ENCODE measurements around the gene GNAI3.
A peak's percentile ranks its signal among the peaks of the same experiment; 100 is the strongest.

Gene GNAI3

DNA sequence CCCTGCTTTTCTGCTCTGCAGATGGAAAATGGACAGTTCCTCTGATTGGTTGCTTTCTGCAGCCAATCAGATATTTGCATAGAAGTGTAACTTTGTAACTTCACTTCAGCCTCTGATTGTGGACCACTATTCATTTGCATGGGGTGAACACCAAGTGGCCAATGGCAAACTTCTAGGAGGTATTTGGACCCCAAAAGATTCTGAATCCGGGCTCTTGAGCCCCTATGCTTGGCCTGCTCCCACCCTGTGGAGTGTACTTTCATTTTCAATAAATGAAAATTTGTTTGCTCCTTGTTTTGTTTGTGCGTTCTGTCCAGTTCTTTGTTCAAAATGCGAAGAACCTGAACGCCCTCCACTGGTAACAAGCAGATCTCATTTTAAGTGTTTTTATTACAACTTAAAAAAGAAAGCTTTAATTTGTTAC lies 101.1 kb downstream of the GNAI3 start (continued):
- TF ChIP-seq CSRNP3 (CRISPR knock-in tag; IDR thresholded peaks at IDR 0.05) = no peak
- no peak for TF ChIP-seq ZNF8 (CRISPR knock-in tag; IDR thresholded peaks at IDR 0.05)
- TF ChIP-seq ISL1 (CRISPR knock-in tag; IDR thresholded peaks at IDR 0.05) = no peak
- TF ChIP-seq SNAI2 (CRISPR knock-in tag; IDR thresholded peaks at IDR 0.05) = no peak
- no peak for TF ChIP-seq ZFP30 (CRISPR knock-in tag; IDR thresholded peaks at IDR 0.05)
- TF ChIP-seq PATZ1 (CRISPR knock-in tag; IDR thresholded peaks at IDR 0.05; ENCODE audit: borderline replicate concordance) = no peak
- TF ChIP-seq PPARA (CRISPR knock-in tag; IDR thresholded peaks at IDR 0.05; ENCODE audit: borderline replicate concordance) = no peak

DNA sequence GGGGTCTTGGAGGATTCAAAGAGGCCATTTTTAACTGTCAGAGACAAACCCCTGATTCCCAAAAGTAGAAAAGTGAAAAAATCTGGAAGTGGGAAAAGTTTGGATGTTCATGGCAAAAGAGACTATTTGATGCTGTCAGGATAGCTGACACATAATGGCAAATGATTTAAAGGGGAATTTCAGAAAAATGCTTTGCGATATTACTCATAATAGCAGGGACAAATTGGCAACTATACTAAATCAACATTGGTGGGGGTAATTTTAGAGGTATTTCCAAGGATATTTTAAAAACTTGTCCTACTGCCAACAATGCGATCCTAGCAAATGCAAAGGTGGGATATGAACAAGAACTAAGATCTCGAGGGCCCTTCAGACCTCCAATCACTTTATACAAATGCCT lies 102.2 kb downstream of the GNAI3 start:
- TF ChIP-seq ESRRG (CRISPR knock-in tag; IDR thresholded peaks at IDR 0.05) = no peak
- TF ChIP-seq ISL1 (CRISPR knock-in tag; IDR thresholded peaks at IDR 0.05) = peak; percentile 76
- ATAC-seq = no peak

DNA sequence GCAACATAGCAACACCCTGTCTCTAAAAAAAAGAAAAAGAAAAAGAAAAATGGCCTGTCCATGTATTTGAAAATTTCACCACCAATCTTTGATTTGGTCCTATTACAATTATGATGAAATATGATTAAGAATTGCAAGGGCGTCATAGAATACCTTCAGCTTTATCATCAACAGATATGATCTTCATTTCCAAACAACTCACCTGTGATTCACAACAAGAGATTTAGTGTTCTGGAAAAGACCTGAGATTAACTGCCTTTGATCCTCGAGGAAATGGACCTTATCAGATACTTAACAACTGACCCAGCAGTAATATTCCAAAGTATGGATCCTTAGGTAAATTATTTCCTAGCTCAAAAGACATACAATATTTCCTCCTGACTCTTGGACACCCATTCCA lies 104.0 kb downstream of the GNAI3 start:
- ATAC-seq = no peak
- TF ChIP-seq ZFP30 (CRISPR knock-in tag; IDR thresholded peaks at IDR 0.05) (no peak), RARB (CRISPR knock-in tag; IDR thresholded peaks at IDR 0.05) (no peak), CSDC2 (CRISPR knock-in tag; IDR thresholded peaks at IDR 0.05) (no peak), TOX (CRISPR knock-in tag; IDR thresholded peaks at IDR 0.05; ENCODE audit: borderline replicate concordance) (no peak)

DNA sequence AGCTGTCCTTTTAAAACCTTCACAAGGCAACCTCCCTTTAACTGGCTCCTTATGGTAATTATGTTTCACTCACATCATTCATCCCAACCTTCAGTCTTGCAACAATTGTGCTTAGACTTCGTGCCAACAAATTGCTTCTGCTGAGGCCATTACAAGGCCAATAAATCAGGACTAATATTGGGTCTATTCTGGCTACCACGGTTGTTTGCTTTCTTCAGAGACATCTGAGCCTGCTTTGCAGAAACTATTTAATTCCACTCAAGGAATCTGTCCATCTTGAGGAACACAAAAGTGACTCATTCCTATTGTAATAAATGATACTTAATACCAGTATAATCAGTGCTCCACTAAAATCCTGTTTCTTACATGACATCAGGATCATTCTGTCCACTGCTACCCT lies 104.9 kb downstream of the GNAI3 start:
- TF ChIP-seq ZC3H10 (CRISPR knock-in tag; IDR thresholded peaks at IDR 0.05) (peak; percentile 39; the same call in 1 of the 2 replicates), TOX (CRISPR knock-in tag; IDR thresholded peaks at IDR 0.05; ENCODE audit: borderline replicate concordance) (no peak)
- ATAC-seq = peak; percentile 6; the same call in 1 of the 3 replicates

DNA sequence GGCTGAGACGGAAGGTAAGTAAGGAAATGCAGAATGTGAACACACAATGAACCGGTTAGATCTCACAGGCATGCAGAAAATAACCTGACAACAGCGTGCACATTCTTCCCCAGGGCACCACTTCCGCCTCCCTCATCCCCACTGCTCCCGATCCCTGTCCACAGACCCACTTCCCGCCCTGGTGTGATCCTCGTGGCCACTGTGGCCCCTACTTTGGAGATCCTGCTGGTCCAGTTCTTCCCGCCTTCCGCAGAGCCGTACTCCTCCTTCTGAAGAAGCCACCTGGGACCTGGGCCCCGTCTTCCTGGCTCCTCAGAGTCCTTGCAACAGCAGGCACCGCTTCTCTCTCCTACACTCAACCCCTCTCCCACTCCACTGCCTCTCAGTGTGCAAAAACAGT lies 106.1 kb downstream of the GNAI3 start:
- TF ChIP-seq ISL1 (CRISPR knock-in tag; IDR thresholded peaks at IDR 0.05) = no peak
- TF ChIP-seq ZFP3 (CRISPR knock-in tag; IDR thresholded peaks at IDR 0.05) = no peak
- TF ChIP-seq OSR1 (CRISPR knock-in tag; IDR thresholded peaks at IDR 0.05) = no peak
- TF ChIP-seq GLIS3 (CRISPR knock-in tag; IDR thresholded peaks at IDR 0.05) = no peak
- no peak for TF ChIP-seq PPARA (CRISPR knock-in tag; IDR thresholded peaks at IDR 0.05; ENCODE audit: borderline replicate concordance)
- no peak for TF ChIP-seq ESRRG (CRISPR knock-in tag; IDR thresholded peaks at IDR 0.05)
- no peak for ATAC-seq

DNA sequence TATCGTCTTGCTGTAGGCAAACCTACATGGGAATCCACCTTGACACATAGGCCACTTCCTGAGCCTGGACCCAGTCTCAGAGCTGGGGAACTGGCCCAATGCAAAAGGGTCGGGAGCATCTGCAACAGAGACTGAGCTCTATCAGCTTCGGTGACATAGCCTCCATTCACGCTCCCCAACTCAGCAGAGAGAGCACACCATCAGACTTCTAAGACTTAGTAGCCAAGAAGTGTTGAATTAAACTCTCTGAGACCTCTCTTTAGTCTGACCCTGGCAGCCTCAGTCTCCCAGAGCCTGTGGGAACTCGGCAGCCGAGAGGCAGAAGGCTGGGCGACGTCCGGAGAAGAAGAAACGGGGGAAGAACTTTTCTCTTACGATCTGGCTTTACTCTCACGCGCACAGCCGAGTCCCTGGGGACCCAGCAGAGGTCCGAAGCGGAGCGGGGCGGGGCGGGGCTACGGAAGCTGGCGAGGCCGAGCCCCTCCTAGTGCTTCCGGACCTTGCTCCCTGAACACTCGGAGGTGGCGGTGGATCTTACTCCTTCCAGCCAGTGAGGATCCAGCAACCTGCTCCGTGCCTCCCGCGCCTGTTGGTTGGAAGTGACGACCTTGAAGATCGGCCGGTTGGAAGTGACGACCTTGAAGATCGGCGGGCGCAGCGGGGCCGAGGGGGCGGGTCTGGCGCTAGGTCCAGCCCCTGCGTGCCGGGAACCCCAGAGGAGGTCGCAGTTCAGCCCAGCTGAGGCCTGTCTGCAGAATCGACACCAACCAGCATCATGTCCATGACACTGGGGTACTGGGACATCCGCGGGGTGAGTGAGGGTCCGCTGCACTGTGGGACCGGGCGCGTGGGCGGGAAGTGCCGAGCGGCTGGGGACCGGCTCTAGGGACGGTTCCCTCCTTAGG lies 107.5 kb downstream of the GNAI3 start, which contains the start of gene GSTM4:
TSS of gene GSTM4 (plus strand) at position 485 of the 905 bp plus-strand sequence. CDS start at position 776, 291 bp downstream.
- ATAC-seq = peak; percentile 94
- no peak for TF ChIP-seq BACH2 (CRISPR knock-in tag; IDR thresholded peaks at IDR 0.05; ENCODE audit: borderline replicate concordance)
- TF ChIP-seq TCF4 (CRISPR knock-in tag; IDR thresholded peaks at IDR 0.05; ENCODE audit: borderline replicate concordance) = no peak
- no peak for TF ChIP-seq ZNF8 (CRISPR knock-in tag; IDR thresholded peaks at IDR 0.05)
- TF ChIP-seq ZNF70 (CRISPR knock-in tag; IDR thresholded peaks at IDR 0.05) = no peak
- TF ChIP-seq ZFP30 (CRISPR knock-in tag; IDR thresholded peaks at IDR 0.05) = no peak
- TF ChIP-seq ARNTL (CRISPR knock-in tag; IDR thresholded peaks at IDR 0.05; ENCODE audit: borderline replicate concordance, low read depth) = no peak

GRCh38 chr1:109657395-109657794 lies 109.0 kb downstream of the GNAI3 start:
- ATAC-seq = no peak
- TF ChIP-seq ISL1 (CRISPR knock-in tag; IDR thresholded peaks at IDR 0.05) = no peak
